GM12878 (cell line): ENCODE results near the gene STRBP. TPM values are rescaled to one million over a fixed set of nuclear protein-coding genes. Genes with fewer than 3 reads are reported as not detected.

Source experiments
- ATAC-seq: fragments of 200-7000 bp; cut with Tn5 transposase; 3 replicates; pipeline ENCODE4 v1.9.1; 2020; ENCODE audit warnings: mild to moderate bottlenecking, moderate library complexity
- BruUV-seq: library from RNA; stranded (reverse); fragments of 400-500 nt; replicated peaks from 2 replicates; lab custom pipeline; 2021; lab: Mats Ljungman, UMichigan
- CTCF ChIA-PET: fragments of 300-600 bp; sonication (Branson Sonifier 250); formaldehyde crosslinking; extraction: SDS; loops from one replicate; lab custom pipeline; 2021; ENCODE audit warnings: inconsistent platforms; lab: Yijun Ruan, JAX
- POLR2A ChIA-PET: fragments of 350-600 bp; formaldehyde crosslinking; extraction: SDS; loops from one replicate; lab custom pipeline; 2021; ENCODE audit warnings: inconsistent platforms; lab: Charles Lee
- RAD21 ChIA-PET: fragments of 300-600 bp; sonication (Branson Sonifier 250); formaldehyde crosslinking; loops from one replicate; lab custom pipeline; 2023; ENCODE audit warnings: antibody characterized with exemption; ENCODE audit not compliant: unreplicated experiment; lab: Charles Lee
- SMC1A ChIA-PET: fragments of 300-600 bp; sonication (Branson Sonifier 250); formaldehyde crosslinking; loops from one replicate; lab custom pipeline; 2023; ENCODE audit not compliant: unreplicated experiment, uncharacterized antibody; lab: Charles Lee
- DNase-seq: peaks from one replicate; pipeline ENCODE4 v3.0.0-alpha.2; 2011; ENCODE audit warnings: low read depth, low spot score
- FAIRE-seq: peaks from 3 replicates; lab custom pipeline; 2011; peaks lifted over from hg19 to GRCh38; lab: Jason Lieb, UNC
- H2AFZ ChIP-seq: 2 replicates; pipeline ENCODE4 v1.6.0; 2011; ENCODE audit warnings: low read depth, low read length, control low read depth; ENCODE audit not compliant: control insufficient read depth
- H3K27ac ChIP-seq: 2 replicates; pipeline ENCODE4 v1.5.1; 2011; ENCODE audit warnings: control low read depth; ENCODE audit not compliant: control insufficient read depth, insufficient read depth
- H3K27me3 ChIP-seq, 2 experiments: replicated peaks in 1 of 2; 2 replicates each; pipeline versions ENCODE4 v1.6.0 to v1.6.1; 2011; ENCODE audit warnings: low read length in 1 of 2; ENCODE audit not compliant: control insufficient read depth in 2 of 2, insufficient read depth in 2 of 2
- H3K36me3 ChIP-seq, 2 experiments: 2 replicates each; pipeline ENCODE4 v1.5.1; 2011; ENCODE audit warnings: low read length in 1 of 2; ENCODE audit not compliant: control insufficient read depth in 2 of 2, insufficient read depth in 2 of 2
- H3K4me1 ChIP-seq: 2 replicates; pipeline ENCODE4 v1.6.1; 2011; ENCODE audit warnings: mild to moderate bottlenecking, low read length, moderate library complexity, mixed read lengths; ENCODE audit not compliant: control insufficient read depth, insufficient read depth
- H3K4me2 ChIP-seq: 2 replicates; pipeline ENCODE4 v1.6.0; 2011; ENCODE audit warnings: control low read depth; ENCODE audit not compliant: control insufficient read depth, insufficient read depth
- H3K4me3 ChIP-seq: fragments of 200-600 bp; sonication (generic); 2 replicates; pipeline ENCODE4 v1.5.1; 2016
- H3K79me2 ChIP-seq: 2 replicates; pipeline ENCODE4 v1.6.0; 2011; ENCODE audit warnings: low read length; ENCODE audit not compliant: control insufficient read depth, insufficient read depth
- H3K9ac ChIP-seq: 2 replicates; pipeline ENCODE4 v1.8.0; 2011; ENCODE audit warnings: low read length, control low read depth, mixed read lengths; ENCODE audit not compliant: control insufficient read depth, insufficient read depth
- H3K9me3 ChIP-seq: replicated peaks from 3 replicates; pipeline ENCODE4 v1.5.1; 2011; ENCODE audit warnings: mild to moderate bottlenecking, low read length; ENCODE audit not compliant: control insufficient read depth, insufficient read depth
- H4K20me1 ChIP-seq: 2 replicates; pipeline ENCODE4 v1.6.0; 2011; ENCODE audit not compliant: control insufficient read depth, insufficient read depth
- BHLHE40 ChIP-seq, 2 experiments: fragments of 450-650 bp in 1 of 2; IDR thresholded peaks; 2 replicates each; pipeline ENCODE4 v1.6.1; 2011 to 2017; ENCODE audit warnings: low read depth in 2 of 2, borderline replicate concordance in 1 of 2, improper control_type of control experiment in 1 of 2, low read length in 1 of 2, mild to moderate bottlenecking in 1 of 2
- IKZF1 ChIP-seq: fragments of 450-650 bp; conservative IDR thresholded peaks from 2 replicates; pipeline ENCODE4 v1.6.1; 2017; ENCODE audit warnings: antibody characterized with exemption, mild to moderate bottlenecking
- IKZF2 ChIP-seq, 2 experiments: fragments of 450-650 bp; IDR thresholded peaks; 2 replicates each; pipeline ENCODE4 v1.6.1; 2017; ENCODE audit warnings: mild to moderate bottlenecking in 2 of 2, moderate library complexity in 2 of 2
- SMAD5 ChIP-seq: IDR thresholded peaks from 2 replicates; pipeline ENCODE4 v1.6.1; 2016; ENCODE audit warnings: antibody characterized with exemption, low read depth
- SMARCA5 ChIP-seq: fragments of 450-650 bp; IDR thresholded peaks from 2 replicates; pipeline ENCODE4 v1.6.1; 2017; ENCODE audit warnings: mild to moderate bottlenecking
- WGBS: methylation state at CpG from one replicate; pipeline ENCODE4 v1.1.6; 2016; ENCODE audit warnings: low lambda C conversion rate; ENCODE audit not compliant: insufficient replicate concordance, insufficient coverage; ENCODE audit errors: missing lambda C conversion rate; 5-methylcytosine and 5-hydroxymethylcytosine counted together
- in situ Hi-C: fragments of 300-500 bp; cut with MboI; formaldehyde crosslinking; loops from 9 replicates; pipeline ENCODE4 v1.14.3; 2018; ENCODE audit warnings: mixed read lengths
- intact Hi-C: fragments of 100-400 bp; cut with micrococcal nuclease; formaldehyde crosslinking; loops from one replicate; pipeline ENCODE4 v1.14.2; 2022; ENCODE audit not compliant: unreplicated experiment
- polyA plus RNA-seq, 11 experiments: library from polyadenylated mRNA; depleted of rRNA in 4 of 11; unstranded in 6 of 11; stranded (reverse) in 5 of 11; fragments of >200 nt; fragmentation: Nextera tagmentation in 4 of 11; fragmentation: Illumina TruSeq in 1 of 11; extraction: Ambion mirVana in 4 of 11; extraction: Trizol in 1 of 11; gene quantifications; 1 replicate in 1 of 11; 2 replicates in 10 of 11; pipeline versions ENCODE4 v1.2.1 to v1.2.3, GENCODE V29; 2011 to 2016; ENCODE audit warnings: inconsistent platforms in 2 of 11, missing spikeins in 2 of 11, low read depth in 1 of 11
- total RNA-seq, 4 experiments: library from RNA; depleted of rRNA in 3 of 4; stranded (reverse); fragments of >200 nt in 3 of 4; fragmentation: Illumina TruSeq in 1 of 4; extraction: Trizol in 1 of 4; gene quantifications; 2 replicates each; pipeline versions ENCODE4 v1.2.1 to v1.2.3, GENCODE V29; 2013 to 2021

Gene STRBP
- total and polyA plus RNA-seq, 10 of the 15 experiments (the other 5 are each of a cell fraction or from before 2014, with no cell fraction given), result 31.0 to 96.8 (median 71.4) TPM

DNA sequence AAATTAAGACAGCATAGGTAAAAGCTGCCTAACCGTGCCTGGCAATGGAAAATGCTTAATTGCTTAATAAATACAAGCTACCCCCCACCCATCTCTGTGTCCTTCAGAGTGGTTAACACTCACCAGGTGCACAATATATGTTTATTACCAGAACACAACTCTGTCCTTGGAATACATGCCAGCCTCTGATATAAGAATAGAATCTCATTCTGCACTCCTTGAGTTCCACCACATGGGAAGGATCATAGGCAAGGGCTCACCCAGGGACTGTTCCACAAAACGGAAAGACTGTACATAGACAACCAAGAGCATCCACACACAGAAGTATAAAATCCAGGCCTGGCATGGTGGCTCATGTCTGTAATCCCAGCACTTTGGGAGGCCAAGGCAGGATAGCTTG, 91.4 kb downstream of the STRBP start:
- Histone ChIP-seq H3K36me3 (peaks cover 0 to 17% of the 10 kb centered on the region in 2 experiments; a peak in 2 of 4 replicates), H3K4me3 (no peak overlapping the region), H3K4me1 (peaks cover 40% of the 10 kb centered on the region), H3K9ac (no peak overlapping the region; the same call in 1 of the 2 replicates), H3K9me3 (no peaks in the 10 kb centered on the region), H3K79me2 (peaks cover 11% of the 10 kb centered on the region), H2AFZ (no peak overlapping the region), H3K4me2 (peak overlapping the region; percentile 90; the same call in 1 of the 2 replicates), H3K27ac (peak overlapping the region; percentile 95), H4K20me1 (no peaks in the 10 kb centered on the region), H3K27me3 (no peaks in the 10 kb centered on the region)
- POLR2A ChIA-PET, result interaction anchor here (1.2 kb wide), 1 partner anchor 30 kb away, joined by 4 read pairs; no protein-coding TSS in a partner anchor
- ATAC-seq (no peak), DNase-seq (no peak), FAIRE-seq (no peak)
- SMC1A ChIA-PET, result interaction anchor here (0.5 to 1.7 kb wide), 3 partner anchors 10 to 172 kb away, joined by 4 to 7 read pairs (median 4); no protein-coding TSS in a partner anchor
- TF ChIP-seq BHLHE40 (IDR thresholded peaks at IDR 0.05; ENCODE audit: borderline replicate concordance in 1 of 2, low read depth in 2 of 2, low read length in 1 of 2) (no peak), SMAD5 (no peak)
- BruUV-seq, result no TSS peak
- intact Hi-C loops, result loop anchor here (5.0 kb wide), 2 partner anchors 40 to 160 kb away; no protein-coding TSS in a partner anchor
- CTCF ChIA-PET, result no interaction called here
- RAD21 ChIA-PET, result interaction anchor here (1.0 to 1.3 kb wide), 3 partner anchors 31 to 173 kb away, joined by 3 read pairs; no protein-coding TSS in a partner anchor
- WGBS, result 100% methylated on average over 2 of the region's 2 CpGs
- in situ Hi-C loops, result loop anchor here (5.0 kb wide), 1 partner anchor 50 kb away; no protein-coding TSS in a partner anchor

DNA sequence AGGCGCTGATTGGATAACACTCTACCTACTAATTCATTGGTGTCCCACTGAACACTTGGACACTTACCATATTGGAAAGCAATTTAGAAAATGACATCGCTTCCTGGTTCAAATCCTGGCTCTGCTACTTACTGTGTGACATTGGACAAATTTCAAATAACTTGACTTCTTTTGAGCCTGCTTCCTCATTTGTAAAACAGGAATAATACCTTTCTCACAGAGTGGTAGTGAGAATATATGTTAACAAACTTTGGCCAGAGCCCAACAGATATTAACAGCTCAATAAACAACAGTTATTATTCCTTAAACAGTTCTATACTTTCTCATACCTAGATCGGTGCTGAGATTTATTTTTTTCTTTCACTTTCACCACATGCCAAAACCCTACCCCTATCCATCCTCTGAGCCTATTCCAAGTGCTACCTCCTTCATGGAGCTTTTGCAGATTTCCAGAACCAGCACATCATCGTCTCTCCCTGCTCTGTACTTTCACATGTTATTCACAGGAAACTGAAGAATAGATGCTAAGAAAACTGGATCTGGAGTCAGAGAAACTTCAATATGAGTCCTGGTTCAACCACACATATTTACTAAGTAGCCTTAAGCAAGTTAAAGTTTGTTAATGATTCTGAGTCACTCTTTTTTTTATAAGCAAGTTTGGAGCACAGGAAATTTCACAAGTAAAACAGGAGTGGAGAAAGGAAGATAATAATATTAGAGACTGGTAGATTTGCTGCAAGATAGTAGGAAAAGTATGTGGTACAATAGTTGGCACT, 92.3 kb downstream of the STRBP start:
- intact Hi-C loops, result loop anchor here (5.0 kb wide), 2 partner anchors 41 to 161 kb away; no protein-coding TSS in a partner anchor
- H3K4me1 ChIP-seq, result peaks cover 40% of the 10 kb centered on the region
- H3K27ac ChIP-seq, result peak overlapping the region; percentile 95
- FAIRE-seq (no peak), DNase-seq (peak; percentile 12), ATAC-seq (peak; percentile 55)
- peaks cover 0 to 17% of the 10 kb centered on the region in 2 experiments; a peak in 2 of 4 replicates for H3K36me3 ChIP-seq
- H3K9ac ChIP-seq, result peak overlapping the region; percentile 44; the same call in 1 of the 2 replicates
- H4K20me1 ChIP-seq, result no peaks in the 10 kb centered on the region
- H3K9me3 ChIP-seq, result no peaks in the 10 kb centered on the region
- WGBS, result 57% methylated on average over 4 of the region's 4 CpGs
- peak overlapping the region; percentile 48 for H2AFZ ChIP-seq
- peaks cover 11% of the 10 kb centered on the region for H3K79me2 ChIP-seq
- ChIA-PET POLR2A (no interaction called here), SMC1A (interaction anchor here (0.5 kb wide), 1 partner anchor 173 kb away, joined by 4 read pairs; no protein-coding TSS in a partner anchor), RAD21 (interaction anchor here (0.8 to 1.3 kb wide), 4 partner anchors 14 to 173 kb away, joined by 3 to 5 read pairs (median 3); no protein-coding TSS in a partner anchor)
- in situ Hi-C loops, result loop anchor here (5.0 kb wide), 1 partner anchor 51 kb away; no protein-coding TSS in a partner anchor
- no TSS peak for BruUV-seq
- no peaks in the 10 kb centered on the region for H3K27me3 ChIP-seq
- H3K4me3 ChIP-seq, result peak overlapping the region; percentile 44
- TF ChIP-seq IKZF2 (IDR thresholded peaks at IDR 0.05) (peak in 1 of 2 experiments; percentile 18; a peak in 2 of 4 replicates), SMARCA5 (0 out of 2 replicates have a peak, but pooled peaks have one; percentile 11), IKZF1 (no peak; the same call in 1 of the 2 replicates)
- TF ChIP-seq, all 136 proteins: peak for 2
- H3K4me2 ChIP-seq, result peak overlapping the region; percentile 90
- CTCF ChIA-PET, result interaction anchor here (0.7 kb wide), 1 partner anchor 11 kb away, joined by 3 read pairs; no protein-coding TSS in a partner anchor
